CD4-positive, alpha-beta T cell treated with Interferon alpha-2 for 1 hour (primary cell): ENCODE results near the gene MPLKIP.
A peak's percentile ranks its signal among the peaks of the same experiment; 100 is the strongest.
"Not testable (repeated sequence)": the region's sequence is repeated elsewhere in the genome, so short reads cannot be mapped to it uniquely, and the experiment has no call there.

Source experiments
- DNase-seq, 2 donors: peaks; one replicate each; pipeline ENCODE4 v3.0.0-alpha.2; 2020 to 2022

Gene MPLKIP

GRCh38 chr7:40134428-40135316, at the start of gene MPLKIP, which contains the start of gene SUGCT:
MPLKIP (minus strand) TSS chr7:40134622; CDS start chr7:40134567, 55 bp downstream.
SUGCT (plus strand) TSS chr7:40135005.
- peak; percentile 83 to 90 for DNase-seq

- DNase-seq = no peak
Observed at GRCh38 chr7:40182452-40182851, 48.0 kb upstream of the MPLKIP start.

- DNase-seq = no peak
Observed at GRCh38 chr7:40177071-40177470, 42.6 kb upstream of the MPLKIP start.

DNA sequence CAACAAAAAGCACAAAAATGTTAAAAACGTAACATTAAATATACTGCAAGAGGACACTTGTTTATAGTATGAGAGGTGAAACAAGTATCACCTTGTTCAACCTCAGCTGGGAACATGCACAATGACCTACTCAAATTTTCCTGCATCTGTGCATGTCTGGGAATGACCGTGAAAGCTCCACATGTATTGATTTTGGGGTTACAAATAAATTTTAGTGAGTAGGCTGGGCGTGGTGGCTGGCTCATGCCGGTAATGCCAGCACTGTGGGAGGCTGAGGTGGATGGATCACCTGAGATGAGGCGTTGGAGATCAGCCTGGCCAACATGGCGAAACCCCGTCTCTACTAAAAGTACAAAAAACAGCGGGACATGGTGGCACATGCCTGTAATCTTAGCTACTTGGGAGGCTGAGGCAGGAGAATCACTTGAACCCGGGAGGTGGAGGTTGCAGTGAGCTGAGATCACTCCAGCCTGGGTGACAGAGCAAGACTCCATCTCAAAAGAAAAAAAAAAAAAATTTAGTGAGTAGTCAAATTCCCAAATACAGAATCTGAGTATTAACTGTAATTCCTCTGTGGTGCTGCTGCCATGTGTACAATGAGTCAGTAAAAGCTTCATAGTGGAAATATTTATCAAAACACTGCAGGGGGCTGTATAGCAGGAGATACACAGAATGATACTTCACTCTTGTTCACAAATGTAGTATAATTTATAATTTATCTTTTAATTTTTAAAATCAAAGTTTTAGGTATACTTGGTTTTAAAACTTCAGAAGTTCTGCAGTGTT, 41.5 kb upstream of the MPLKIP start:
- DNase-seq = no peak

GRCh38 chr7:40175256-40175655, 40.8 kb upstream of the MPLKIP start:
- not testable (repeated sequence) for DNase-seq

GRCh38 chr7:40173121-40173520, 38.7 kb upstream of the MPLKIP start:
- DNase-seq = not testable (repeated sequence)

DNA sequence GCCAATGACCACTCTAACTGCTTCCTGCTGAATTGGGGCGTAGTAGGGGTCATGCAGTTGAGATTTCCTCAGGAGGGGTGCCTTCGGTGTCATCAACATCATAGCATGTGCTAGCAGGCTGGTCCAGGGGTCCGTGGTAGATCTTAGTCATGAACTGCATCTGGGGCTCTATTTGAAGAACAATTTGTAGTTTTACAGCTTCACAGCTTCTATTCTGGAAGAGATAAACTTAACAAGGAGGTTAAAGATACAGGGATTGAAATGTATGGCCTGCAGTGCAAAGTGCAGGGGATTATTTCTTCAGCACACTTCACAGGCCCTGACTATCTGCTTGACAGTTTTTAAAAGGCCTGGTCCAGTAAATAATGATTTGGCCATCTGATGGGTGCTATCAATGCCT, 33.8 kb upstream of the MPLKIP start:
- DNase-seq = not testable (repeated sequence)

- no peak for DNase-seq
Observed at GRCh38 chr7:40167291-40167690, 32.9 kb upstream of the MPLKIP start.

GRCh38 chr7:40165216-40165615, 30.8 kb upstream of the MPLKIP start:
- DNase-seq = no peak

- DNase-seq = no peak
Observed at GRCh38 chr7:40162516-40162915, 28.1 kb upstream of the MPLKIP start.

DNA sequence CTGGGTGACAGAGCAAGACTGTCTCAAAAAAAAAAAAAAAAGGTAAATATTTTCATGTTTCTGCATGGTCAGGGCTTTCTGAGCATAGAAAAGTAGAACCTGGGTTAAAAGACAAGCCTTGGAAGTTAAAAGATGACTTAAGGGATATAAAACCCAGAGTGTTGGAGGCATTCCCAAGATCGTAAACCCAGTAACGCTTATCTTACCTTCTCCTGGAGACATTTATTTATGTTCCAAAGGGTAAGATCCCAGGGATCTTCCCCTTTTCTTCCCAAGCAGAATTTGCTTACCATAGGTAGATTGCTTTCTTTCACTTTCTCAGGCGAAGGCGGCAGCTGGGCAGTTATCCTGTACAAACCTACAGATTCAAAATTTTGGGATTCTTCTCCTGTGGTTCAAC, 22.6 kb upstream of the MPLKIP start:
- no peak for DNase-seq

DNA sequence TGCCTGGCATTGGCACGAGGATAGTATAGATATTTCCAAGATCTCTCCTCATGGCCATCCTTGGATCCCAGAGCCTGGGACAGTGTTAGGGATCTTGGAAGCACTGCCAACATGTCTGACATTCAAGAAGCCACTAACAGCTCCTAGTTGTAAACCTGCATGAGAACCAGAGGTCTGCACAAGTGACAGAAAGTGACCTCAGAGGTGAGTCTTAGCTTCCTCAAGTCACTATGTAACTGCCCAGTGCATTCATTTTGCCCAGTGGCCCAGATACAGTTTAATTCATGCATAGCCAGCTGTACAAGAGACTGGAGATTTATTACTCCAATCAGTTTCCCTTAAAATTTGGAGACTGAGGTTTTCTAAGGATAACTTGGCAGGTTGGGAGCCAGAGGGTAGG, 17.1 kb upstream of the MPLKIP start:
- DNase-seq = no peak

DNA sequence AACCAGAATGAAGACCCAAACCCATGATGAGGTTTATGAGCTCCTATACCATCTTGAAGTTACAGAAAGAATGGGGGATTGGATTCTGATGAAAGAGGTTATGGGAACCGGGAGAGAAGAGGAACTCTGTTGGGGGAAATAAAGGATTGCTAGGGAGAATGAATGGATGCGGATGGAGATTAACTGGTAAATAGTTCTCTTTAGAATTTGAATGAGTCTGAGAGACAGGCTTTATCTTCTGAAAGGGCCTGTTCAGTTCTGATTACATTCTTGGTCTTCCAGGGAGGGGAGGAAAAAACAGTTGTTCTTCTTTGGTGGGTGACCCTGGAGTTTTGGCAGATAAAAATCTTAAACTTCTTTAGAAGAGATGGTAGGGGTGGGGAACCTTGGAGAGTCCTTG, 14.2 kb upstream of the MPLKIP start:
- DNase-seq = no peak

GRCh38 chr7:40148247-40148580, 13.8 kb upstream of the MPLKIP start:
- DNase-seq = not testable (repeated sequence)

DNA sequence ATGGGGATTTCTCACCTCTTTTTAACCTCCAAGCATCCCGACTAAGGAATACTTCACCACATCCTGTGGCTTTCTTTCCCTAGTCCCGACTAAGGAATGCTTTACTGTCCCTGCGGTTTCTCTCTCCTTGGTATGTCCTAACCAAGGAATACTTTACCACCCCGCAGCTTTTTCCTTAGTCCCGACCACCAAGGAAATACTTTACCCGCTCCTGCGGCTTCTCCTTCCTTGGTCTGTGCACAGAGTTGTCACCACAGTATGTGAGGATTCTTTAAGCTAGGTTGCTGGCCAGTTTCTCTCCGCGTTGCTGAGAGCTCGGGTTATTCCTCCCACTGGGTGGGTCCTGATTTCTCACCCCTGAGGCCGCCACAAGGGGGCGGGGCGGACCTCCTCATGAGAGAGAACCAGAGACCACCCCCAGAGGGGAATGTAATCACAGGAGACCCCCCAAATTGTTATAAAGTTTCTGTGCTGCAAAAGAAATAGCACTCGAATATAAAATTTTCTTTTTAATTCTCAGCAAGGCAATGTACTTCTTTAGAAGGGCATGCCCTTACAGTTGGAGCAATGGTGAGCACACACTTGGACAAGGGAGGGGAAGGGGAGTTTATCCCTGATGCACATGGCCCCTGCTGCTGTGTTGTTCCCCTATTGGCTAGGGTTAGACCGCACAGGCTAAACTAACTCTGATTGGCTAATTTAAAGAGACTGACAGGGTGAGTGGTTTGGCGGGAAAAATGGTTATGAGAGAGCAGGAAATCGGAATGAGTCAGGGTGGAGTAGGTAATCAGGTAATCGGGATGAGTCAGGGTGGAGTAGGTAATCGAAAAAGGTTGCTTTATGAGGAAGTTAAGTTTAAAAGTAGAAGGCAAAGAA, 13.2 kb upstream of the MPLKIP start:
- DNase-seq = no peak

- not testable (repeated sequence) for DNase-seq
Observed at GRCh38 chr7:40145596-40146130, 11.2 kb upstream of the MPLKIP start.

DNA sequence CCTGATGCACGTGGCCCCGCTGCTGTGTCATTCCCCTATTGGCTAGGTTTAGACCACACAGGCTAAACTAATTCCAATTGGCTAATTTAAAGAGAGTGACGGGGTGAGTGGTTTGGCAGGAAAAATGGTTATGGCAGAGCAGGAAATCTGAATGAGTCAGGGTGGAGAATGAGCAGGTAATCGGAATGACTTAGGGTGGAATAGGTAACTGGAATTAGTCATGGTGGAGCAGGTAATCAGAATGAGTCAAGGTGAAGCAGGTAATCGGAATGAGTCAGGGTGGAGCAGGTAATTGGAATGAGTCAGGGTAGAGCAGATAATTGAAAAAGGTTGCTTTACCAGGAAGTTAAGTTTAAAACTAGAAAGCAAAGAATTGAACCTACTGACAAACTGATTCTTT, 7.5 kb upstream of the MPLKIP start:
- not testable (repeated sequence) for DNase-seq

GRCh38 chr7:40139891-40140290, 5.5 kb upstream of the MPLKIP start:
- not testable (repeated sequence) for DNase-seq

DNA sequence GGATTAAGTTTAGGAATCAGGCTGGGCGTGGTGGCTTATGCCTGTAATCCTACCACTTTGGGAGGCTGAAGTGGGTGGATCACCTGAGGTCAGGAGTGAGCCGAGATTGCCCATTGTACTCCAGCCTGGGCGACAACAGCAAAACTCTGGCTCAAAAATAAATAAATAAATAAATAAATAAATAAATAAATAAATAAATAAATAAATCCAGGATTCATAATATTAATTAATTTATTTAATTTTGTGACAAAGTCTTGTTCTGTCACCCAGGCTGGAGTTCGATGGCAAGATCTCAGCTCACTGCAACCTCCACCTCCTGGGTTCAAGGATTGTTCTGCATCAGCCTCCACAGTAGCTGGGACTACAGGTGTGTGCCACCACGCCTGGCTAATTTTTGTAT, 4.6 kb upstream of the MPLKIP start:
- no peak for DNase-seq

GRCh38 chr7:40137563-40137962, 3.1 kb upstream of the MPLKIP start:
- no peak for DNase-seq

- DNase-seq = peak in 1 of 2 donors; percentile 12
Observed at GRCh38 chr7:40135317-40135610, 842 bp upstream of the MPLKIP start.

GRCh38 chr7:40133561-40134427, 628 bp downstream of the MPLKIP start:
- no peak for DNase-seq
